Measurements from ENCODE around the gene GBX2.

The GBX2 gene

DNA sequence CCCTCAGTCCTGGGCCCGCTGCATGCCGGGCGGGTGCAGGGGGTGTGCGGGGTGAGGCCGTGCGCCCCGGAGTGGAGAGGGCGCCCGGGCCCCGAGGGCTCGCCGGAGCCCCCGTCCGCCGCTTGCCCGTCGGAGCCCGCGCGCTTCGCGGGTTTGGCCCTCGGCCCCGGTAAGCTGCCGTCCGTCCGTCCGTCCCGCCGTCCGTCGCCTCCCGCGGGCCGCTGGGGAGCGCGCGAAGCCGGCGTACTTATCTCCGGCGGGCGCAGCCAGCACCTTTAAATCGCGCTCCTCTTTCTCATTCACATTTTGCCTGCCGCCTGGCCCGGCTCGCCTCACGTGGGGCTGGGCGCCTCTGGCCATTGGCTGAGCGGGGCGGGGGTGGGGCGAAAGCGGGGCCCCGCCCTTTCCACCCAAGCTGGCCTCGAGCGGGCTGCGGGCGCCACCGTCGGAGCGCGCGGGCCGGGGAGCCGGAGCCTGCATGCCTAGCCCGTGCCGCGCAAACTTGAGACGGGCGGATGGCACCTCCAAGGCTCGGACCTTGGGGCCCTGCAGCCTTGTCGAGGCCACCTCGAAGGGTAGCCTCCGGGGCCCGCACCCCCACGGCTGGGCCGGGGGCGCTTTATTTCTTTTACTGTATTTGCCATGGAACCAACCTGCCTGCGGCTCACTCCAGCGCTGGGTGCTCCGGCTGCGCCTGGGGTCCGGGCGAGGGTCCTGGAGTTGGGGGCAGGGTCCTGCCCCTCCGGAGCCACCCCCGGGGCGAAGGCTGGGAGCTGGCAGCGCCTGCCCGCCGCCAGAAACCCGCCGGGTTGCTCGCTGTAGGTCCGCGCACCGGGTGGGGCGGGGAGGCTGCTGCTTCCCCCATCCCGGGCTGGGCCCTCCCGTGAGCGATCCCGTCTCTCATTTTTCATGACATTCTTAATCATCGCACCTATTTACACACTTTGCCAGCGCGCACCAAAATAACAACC lies at the start of gene GBX2:
Gene GBX2, minus strand, starts transcription at position 277 of the 971 bp plus-strand sequence. CDS start 415 bp downstream, outside the sequence.
- peak; percentile 93 for DNase-seq (ENCODE audit: low spot score)

DNA sequence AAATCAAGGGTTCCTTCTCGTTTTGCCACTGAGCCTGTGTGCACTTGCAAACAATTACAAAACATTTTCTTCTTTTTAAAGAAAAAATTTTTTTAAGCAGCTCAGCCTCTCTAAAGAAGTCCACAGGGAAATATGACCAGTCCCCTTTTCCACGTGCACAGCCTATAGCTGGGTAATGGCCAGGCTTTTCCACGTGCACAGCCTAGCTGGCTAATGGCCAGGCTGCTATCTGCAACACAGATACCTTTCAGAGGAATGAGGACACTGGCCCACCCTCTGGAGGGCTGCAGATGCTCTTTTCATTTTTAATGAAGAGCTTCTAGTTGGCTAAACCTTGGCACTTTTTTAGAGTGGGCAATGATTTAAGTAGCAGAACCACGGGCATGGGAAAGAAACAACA lies 49.7 kb upstream of the GBX2 start:
- DNase-seq (ENCODE audit: low spot score), result no peak

- DNase-seq (ENCODE audit: low spot score), result no peak
Measured at GRCh38 chr2:236216711-236217110, 48.5 kb upstream of the GBX2 start.

DNA sequence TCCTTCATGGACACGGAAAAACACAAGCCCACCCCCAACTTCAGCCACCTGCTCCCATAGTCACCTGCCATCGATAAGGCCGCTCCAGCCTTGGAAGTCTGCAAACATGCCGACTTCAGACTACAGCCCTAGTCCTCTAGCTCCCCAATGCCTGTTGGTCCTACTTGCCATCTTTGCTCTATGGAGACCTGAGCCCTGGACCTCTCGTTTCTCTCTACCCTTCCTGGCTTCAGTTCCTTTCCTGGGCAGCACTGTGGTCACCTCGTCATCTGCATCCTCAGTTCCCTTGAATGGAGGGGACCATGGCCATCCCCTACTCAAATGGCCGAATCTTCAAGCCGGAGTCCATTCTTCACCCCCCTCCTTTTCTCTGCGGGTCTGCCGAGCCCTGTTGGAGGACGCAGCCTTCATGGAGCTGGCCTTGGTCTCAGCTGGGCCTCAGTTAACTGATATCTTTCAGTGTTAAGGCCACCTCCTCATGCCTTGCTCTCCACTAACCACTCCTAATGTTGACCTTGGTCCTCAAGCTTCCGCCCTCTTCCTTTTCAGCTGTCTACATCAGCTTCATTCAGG lies 47.7 kb upstream of the GBX2 start:
- no peak for DNase-seq (ENCODE audit: low spot score)

- no peak for DNase-seq (ENCODE audit: low spot score)
Measured at GRCh38 chr2:236215196-236215595, 47.0 kb upstream of the GBX2 start.

DNA sequence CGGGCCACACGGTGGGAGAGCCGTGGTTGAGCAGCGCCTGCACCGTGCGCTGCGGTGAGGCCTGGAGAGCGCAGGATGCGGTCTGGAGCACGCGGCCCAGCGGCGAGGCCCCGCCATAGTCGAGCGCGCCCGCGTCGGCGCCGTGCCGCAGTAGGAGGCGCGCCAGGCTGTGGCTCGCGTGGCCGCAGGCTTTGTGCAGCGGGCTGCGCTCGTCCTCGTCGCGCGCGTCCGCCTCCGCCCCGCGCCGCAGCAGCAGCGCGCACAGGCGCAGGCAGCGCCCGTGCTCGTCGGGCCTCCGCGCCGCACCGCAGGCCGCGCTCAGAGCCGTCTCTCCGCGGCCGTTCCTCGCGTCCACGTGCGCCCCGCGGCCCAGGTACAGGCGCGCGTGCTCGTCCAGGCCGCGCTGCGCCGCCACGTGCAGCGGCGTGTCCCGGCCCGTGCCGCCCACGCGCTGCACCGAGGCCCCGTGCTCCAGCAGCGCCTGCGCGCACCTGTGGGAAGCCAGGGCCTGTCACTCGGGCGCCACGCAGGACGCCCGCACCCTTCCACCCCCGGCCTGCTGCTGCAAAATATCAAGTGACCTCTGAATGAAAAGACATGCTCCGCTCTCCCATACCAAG lies 46.3 kb upstream of the GBX2 start:
- no peak for DNase-seq (ENCODE audit: low spot score)

- DNase-seq (ENCODE audit: low spot score), result no peak
Measured at GRCh38 chr2:236211296-236211695, 43.1 kb upstream of the GBX2 start.

DNA sequence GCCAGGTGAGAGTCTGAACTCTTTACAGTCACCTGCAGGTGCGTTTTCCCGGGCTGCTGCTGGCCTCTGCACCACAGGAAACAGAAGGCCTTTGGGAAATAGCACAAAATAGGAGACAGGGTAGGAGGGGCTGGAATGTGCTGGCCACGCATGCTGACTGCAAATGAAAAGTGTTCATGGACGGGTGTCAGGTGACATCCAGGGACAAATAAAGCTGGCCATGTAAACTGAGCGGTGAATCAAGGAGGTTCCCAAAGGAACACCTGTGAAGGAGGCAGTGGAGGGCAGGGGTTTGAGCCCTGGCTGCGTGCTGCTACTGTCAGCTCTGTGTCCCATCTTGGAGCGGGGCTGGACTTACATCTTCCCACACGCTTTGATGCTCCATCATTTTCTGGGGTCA lies 42.4 kb upstream of the GBX2 start:
- no peak for DNase-seq (ENCODE audit: low spot score)

- no peak for DNase-seq (ENCODE audit: low spot score)
Measured at GRCh38 chr2:236209996-236210395, 41.8 kb upstream of the GBX2 start.

GRCh38 chr2:236209535-236209934 lies 41.3 kb upstream of the GBX2 start:
- no peak for DNase-seq (ENCODE audit: low spot score)

DNA sequence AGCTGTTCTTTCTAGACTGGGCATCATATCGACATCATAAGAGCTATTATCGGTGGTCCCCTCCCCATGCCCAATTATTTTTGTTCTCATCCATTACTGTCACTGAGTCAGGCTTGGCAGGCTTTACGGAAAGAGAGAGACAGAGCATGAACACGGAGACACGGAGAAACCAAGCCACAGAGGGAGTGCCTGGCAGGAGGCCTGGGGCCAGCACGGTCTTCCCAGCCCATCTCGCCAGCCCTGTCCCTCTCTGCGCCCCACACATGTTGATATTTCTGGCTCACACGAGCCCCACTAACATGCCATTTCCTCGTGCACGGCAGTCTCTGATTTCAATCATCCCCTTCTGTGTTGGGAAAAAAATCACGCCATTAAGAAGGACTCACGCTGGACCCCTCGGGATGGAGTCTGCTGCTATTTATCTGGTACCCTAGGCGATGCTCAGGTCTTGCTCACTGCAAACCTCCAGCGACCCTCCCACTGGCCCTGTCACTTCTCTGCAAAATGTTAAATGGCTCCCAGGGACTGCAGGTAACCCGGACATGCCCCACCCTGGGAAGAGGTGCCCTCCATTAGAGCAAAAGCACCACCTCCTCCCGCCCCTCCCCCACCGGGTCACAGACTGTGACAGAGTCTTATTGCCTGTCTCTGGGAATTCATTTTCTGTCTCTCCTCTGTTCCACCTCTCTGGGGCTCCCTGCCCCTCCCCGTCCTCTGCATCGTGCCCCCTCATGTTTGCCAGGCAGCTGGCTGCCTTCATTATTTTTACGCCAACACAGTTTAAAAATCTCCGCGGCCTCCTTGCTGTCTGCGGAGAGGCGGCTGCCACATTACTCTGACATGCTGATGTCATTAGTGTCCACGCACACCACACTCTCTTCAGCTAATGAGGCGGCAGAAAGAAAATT lies 40.1 kb upstream of the GBX2 start:
- DNase-seq (ENCODE audit: low spot score), result no peak

- no peak for DNase-seq (ENCODE audit: low spot score)
Measured at GRCh38 chr2:236207472-236207871, 39.3 kb upstream of the GBX2 start.

DNA sequence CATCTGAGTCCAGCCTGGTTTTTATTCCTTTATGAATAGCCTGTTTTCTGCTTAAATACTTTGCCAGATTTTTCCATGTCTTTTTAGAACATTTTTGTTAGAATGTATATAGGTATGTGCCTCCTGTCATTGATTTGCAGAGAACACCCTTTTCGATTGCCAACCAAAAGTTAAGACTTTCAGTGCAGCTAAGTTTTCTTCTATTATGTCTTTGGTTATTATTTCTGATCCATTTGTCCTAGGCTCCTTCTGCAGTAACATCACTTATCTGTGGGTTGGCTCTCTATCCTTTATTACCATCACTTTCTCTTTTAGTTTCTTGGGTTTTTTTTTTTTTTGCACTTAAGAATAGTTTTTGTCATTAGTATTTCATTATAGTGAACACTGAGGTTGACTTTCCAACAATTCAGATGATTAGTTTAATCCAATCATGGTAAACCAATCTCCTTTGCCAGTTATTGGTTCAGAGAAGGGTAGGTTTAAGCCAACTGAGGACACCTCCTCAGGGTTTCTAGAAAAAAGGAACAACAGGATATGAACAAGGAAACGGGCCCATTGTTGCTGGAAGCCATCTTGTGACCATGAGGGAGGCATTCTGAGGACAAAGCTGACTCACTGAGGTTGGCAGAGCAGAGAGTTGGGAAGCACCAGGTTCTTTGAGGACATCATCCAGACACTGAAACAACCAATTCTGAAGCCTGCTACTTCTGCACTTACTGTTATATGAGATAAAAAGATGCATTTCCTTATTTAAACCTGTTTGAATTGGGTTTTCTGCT lies 37.9 kb upstream of the GBX2 start:
- no peak for DNase-seq (ENCODE audit: low spot score)

GRCh38 chr2:236204953-236205352 lies 36.8 kb upstream of the GBX2 start:
- no peak for DNase-seq (ENCODE audit: low spot score)

DNA sequence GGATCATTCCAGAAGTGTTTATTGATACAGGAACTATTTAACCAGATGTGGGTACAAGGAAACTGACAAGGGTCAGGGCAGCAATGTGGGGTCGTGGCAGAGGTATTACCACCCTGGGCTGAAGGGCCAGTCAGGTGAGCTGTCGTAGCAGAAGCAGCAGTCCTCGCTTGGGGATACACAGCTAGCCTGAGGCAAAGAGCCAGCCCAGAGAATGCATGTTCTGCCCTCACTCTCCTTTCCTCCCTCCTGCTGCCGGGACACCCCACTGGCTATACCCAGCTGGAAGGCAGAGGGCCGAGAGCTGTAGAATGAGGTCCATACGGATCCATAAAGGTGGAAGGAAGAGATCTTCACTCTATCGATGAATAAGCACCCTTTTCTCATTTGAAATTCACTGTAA lies 32.2 kb upstream of the GBX2 start:
- no peak for DNase-seq (ENCODE audit: low spot score)

DNA sequence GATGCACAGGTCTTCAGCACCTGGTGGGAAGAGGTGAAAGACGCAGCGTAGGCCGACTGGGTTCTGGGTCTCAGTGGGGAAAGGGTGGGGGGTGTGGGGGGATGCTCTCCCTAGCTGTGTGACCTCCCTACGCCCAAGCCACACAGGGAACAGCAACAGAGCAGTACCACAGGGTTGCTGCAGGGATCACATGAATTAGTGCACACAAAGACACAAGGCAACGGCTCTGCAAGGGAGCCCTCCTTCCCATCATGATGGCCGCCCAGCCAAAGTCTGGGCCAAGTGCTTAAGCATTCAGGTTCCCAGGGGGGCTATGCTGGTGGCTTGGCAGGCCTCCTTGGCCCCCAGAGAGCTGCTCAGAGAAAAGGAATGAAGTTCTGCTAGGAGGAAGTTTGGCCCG lies 28.2 kb upstream of the GBX2 start:
- DNase-seq (ENCODE audit: low spot score), result no peak

GRCh38 chr2:236195726-236196125 lies 27.5 kb upstream of the GBX2 start:
- DNase-seq (ENCODE audit: low spot score), result no peak

DNA sequence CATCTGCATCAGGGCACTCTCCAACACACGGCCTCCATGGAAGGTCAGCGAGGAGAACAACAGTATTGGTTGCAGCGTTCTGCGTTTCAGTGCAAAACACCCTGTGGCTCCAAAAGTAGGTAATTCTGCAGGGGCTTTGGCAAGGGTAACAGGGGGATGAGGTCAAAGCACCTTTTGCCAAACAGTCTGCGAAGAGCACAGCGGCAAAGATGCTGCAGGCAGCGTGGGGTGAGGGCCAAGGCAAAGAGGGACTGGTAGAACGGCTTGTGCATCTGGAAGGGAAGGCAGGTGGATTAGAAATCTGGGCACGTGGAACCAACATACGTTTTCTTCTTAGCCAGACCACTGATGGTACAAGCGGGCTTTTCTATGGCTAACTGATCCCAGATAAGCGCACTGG lies 26.6 kb upstream of the GBX2 start:
- no peak for DNase-seq (ENCODE audit: low spot score)

- no peak for DNase-seq (ENCODE audit: low spot score)
Measured at GRCh38 chr2:236193026-236193425, 24.8 kb upstream of the GBX2 start.

DNA sequence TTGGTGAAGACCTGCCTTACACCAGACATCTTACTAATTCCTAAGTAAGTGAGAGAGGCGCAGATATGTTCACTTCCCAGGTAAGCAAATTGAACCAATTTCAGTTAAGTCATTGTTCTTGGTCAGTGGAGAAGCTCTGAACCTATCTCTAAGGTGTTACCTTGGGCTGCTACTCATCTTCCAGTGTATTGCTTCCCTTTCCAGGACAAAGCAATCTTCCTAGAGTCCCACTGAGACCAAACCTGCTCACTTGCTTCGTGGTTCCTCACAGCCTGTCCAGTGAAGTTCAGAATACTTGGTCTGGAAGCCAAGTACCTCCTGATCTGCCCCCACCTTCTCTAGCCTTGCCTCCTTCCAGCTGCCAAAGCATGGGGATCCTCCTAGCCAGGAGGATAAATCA lies 22.5 kb upstream of the GBX2 start:
- no peak for DNase-seq (ENCODE audit: low spot score)

DNA sequence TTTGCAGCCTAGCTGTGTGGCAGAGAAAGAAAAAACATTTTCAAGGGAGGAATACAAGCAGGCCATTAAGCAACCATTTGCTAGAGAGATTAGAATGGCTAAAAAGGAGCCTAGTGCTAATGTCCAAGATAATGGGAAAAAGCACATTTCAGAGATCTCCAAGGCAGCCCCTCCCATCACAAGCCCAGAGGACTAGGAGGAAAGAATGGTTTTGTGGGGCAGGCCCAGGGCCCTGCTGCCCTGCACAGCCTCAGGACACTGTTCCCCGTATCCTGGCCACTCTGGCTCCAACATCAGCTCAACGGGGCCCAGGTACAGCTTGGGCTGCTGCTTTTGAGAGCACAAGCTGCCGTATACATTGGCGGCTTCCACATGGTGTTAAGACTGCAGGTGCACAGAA lies 16.5 kb upstream of the GBX2 start:
- DNase-seq (ENCODE audit: low spot score), result no peak
